K562 (cell line): ENCODE data around the gene BDH1. TPM values are rescaled to one million over a fixed set of nuclear protein-coding genes. Genes with fewer than 3 reads are reported as not detected.
A peak's percentile ranks its signal among the peaks of the same experiment; 100 is the strongest.

ENCODE experiments used
- ATAC-seq: fragments of 200-7000 bp; cut with Tn5 transposase; 3 replicates; pipeline ENCODE4 v1.9.1; 2020; ENCODE audit warnings: moderate library complexity
- BruUV-seq: library from RNA; stranded (reverse); fragments of 400-500 nt; replicated peaks from 2 replicates; lab custom pipeline; 2021; lab: Mats Ljungman, UMichigan
- CTCF ChIA-PET: fragments of 300-600 bp; formaldehyde crosslinking; extraction: SDS; loops from one replicate; lab custom pipeline; 2021; ENCODE audit warnings: low intra/inter-chr PET ratio; lab: Yijun Ruan, JAX
- POLR2A ChIA-PET: fragments of 300-600, 350-650 bp; sonication (Branson Sonifier 250); formaldehyde crosslinking; extraction: SDS; loops from one replicate; lab custom pipeline; 2021; ENCODE audit warnings: antibody characterized with exemption, inconsistent platforms; lab: Yijun Ruan, JAX
- DNase-seq, 4 experiments: peaks; one replicate each; pipeline versions ENCODE4 v3.0.0 to v3.0.0-alpha.2; 2011 to 2018; ENCODE audit warnings: low spot score in 3 of 4, mixed read lengths in 3 of 4; ENCODE audit errors: extremely low read depth in 1 of 4
- FAIRE-seq: peaks from 2 replicates; lab custom pipeline; 2011; peaks lifted over from hg19 to GRCh38; lab: Jason Lieb, UNC
- H2AFZ ChIP-seq: 2 replicates; pipeline ENCODE4 v1.6.0; 2011; ENCODE audit warnings: low read depth, low read length, control low read depth, inconsistent platforms
- H3K27ac ChIP-seq: fragments of 200-600 bp; 3 replicates; pipeline ENCODE4 v1.8.0; 2011; ENCODE audit warnings: low read depth, mild to moderate bottlenecking, control low read depth, inconsistent platforms, low read length, moderate library complexity, mixed read lengths; ENCODE audit errors: extremely low read depth
- H3K27me3 ChIP-seq, 2 experiments: fragments of 300-600 bp in 1 of 2; 2 replicates in 1 of 2; 3 replicates in 1 of 2; pipeline versions ENCODE4 v1.6.0 to v1.8.0; 2011; ENCODE audit warnings: inconsistent platforms in 2 of 2, low read length in 2 of 2, mild to moderate bottlenecking in 1 of 2, mixed read lengths in 1 of 2, moderate library complexity in 1 of 2; ENCODE audit not compliant: control insufficient read depth in 2 of 2, insufficient read depth in 2 of 2
- H3K36me3 ChIP-seq: fragments of 300-600 bp; 3 replicates; pipeline ENCODE4 v1.8.0; 2011; ENCODE audit warnings: mild to moderate bottlenecking, low read length, inconsistent platforms; ENCODE audit not compliant: control insufficient read depth, insufficient read depth
- H3K4me1 ChIP-seq, 2 experiments: fragments of 200-600 bp in 1 of 2; replicated peaks in 1 of 2; 2 replicates in 1 of 2; 3 replicates in 1 of 2; pipeline versions ENCODE4 v1.5.1 to v1.8.0; 2011; ENCODE audit warnings: inconsistent platforms in 2 of 2, low read length in 2 of 2, mild to moderate bottlenecking in 1 of 2, mixed read lengths in 1 of 2, moderate library complexity in 1 of 2; ENCODE audit not compliant: control insufficient read depth in 2 of 2, insufficient read depth in 2 of 2
- H3K4me2 ChIP-seq: 2 replicates; pipeline ENCODE4 v1.6.1; 2011; ENCODE audit warnings: low read length, control low read depth, inconsistent platforms, mixed read lengths; ENCODE audit not compliant: insufficient read depth
- H3K4me3 ChIP-seq: fragments of 200-600 bp; sonication (generic), shearing (Covaris generic); 2 replicates; pipeline ENCODE4 v1.5.1; 2016; ENCODE audit warnings: control low read depth, inconsistent platforms
- H3K79me2 ChIP-seq: fragments of 200-600 bp; 3 replicates; pipeline ENCODE4 v1.8.0; 2011; ENCODE audit warnings: low read length, inconsistent platforms; ENCODE audit not compliant: control insufficient read depth, insufficient read depth
- H3K9ac ChIP-seq, 2 experiments: 2 replicates each; pipeline versions ENCODE4 v1.6.0 to v1.6.1; 2011; ENCODE audit warnings: low read depth in 2 of 2, low read length in 2 of 2, control low read depth in 1 of 2, inconsistent platforms in 1 of 2, mild to moderate bottlenecking in 1 of 2, mixed read lengths in 1 of 2; ENCODE audit not compliant: insufficient read depth in 1 of 2
- H3K9me1 ChIP-seq: one replicate; pipeline ENCODE4 v1.6.0; 2011; ENCODE audit warnings: inconsistent platforms, mild to moderate bottlenecking, low read length, moderate library complexity; ENCODE audit not compliant: control insufficient read depth, insufficient read depth
- H3K9me3 ChIP-seq: replicated peaks from 2 replicates; pipeline ENCODE4 v1.5.1; 2011; ENCODE audit warnings: low read depth, low read length, inconsistent platforms; ENCODE audit not compliant: control insufficient read depth, insufficient read depth
- H4K20me1 ChIP-seq: replicated peaks from 2 replicates; pipeline ENCODE4 v1.6.1; 2011; ENCODE audit warnings: low read length, inconsistent platforms, mixed read lengths; ENCODE audit not compliant: control insufficient read depth, insufficient read depth
- BCL6 ChIP-seq: fragments of 250-450 bp; sonication (Bioruptor Pico); IDR thresholded peaks from 2 replicates; pipeline ENCODE4 v1.4.0; 2020
- HDAC6 ChIP-seq: IDR thresholded peaks from 2 replicates; pipeline ENCODE4 v1.6.1; 2012; ENCODE audit warnings: low read depth, mild to moderate bottlenecking, control low read depth, inconsistent platforms, low read length, moderate library complexity
- POLR3A ChIP-seq: IDR thresholded peaks from 2 replicates; pipeline ENCODE4 v1.6.1; 2011; ENCODE audit warnings: borderline replicate concordance, mild to moderate bottlenecking, moderate library complexity; ENCODE audit not compliant: insufficient read length, insufficient read depth; ENCODE audit errors: extremely low read depth
- RAD51 ChIP-seq: fragments of 450-650 bp; IDR thresholded peaks from 2 replicates; pipeline ENCODE4 v1.7.1; 2016; ENCODE audit warnings: low read depth, mild to moderate bottlenecking, borderline replicate concordance
- RFX1 ChIP-seq: fragments of 450-650 bp; IDR thresholded peaks from 2 replicates; pipeline ENCODE4 v1.6.1; 2016; ENCODE audit warnings: mild to moderate bottlenecking, moderate library complexity
- ZNF184 ChIP-seq: sonication (generic); formaldehyde crosslinking; IDR thresholded peaks from 2 replicates; pipeline ENCODE4 v1.5.0; 2020; ENCODE audit warnings: missing genetic modification reagents
- ZNF436 ChIP-seq: fragments of 250-450, 450-650 bp; sonication (Bioruptor Pico); formaldehyde crosslinking; IDR thresholded peaks from 2 replicates; pipeline ENCODE4 v1.7.0; 2020; ENCODE audit warnings: mild to moderate bottlenecking
- WGBS: fragments of 100-300 bp; shearing (Covaris generic); methylation state at CpG from one replicate; pipeline ENCODE4 v1.1.6; 2016; ENCODE audit warnings: low coverage, mixed read lengths; ENCODE audit not compliant: insufficient coverage; ENCODE audit errors: missing lambda C conversion rate; 5-methylcytosine and 5-hydroxymethylcytosine counted together
- in situ Hi-C: fragments of 300-500 bp; cut with MboI; formaldehyde crosslinking; loops from 4 replicates; pipeline ENCODE4 v1.15.0; 2018; ENCODE audit warnings: inconsistent platforms, mixed read lengths
- intact Hi-C: fragments of 100-400 bp; cut with micrococcal nuclease; formaldehyde crosslinking; loops from 2 replicates; pipeline ENCODE4 v1.14.2; 2022
- polyA plus RNA-seq, 8 experiments: library from polyadenylated mRNA; depleted of rRNA in 4 of 8; stranded (reverse) in 5 of 8; unstranded in 3 of 8; fragments of >200 nt; fragmentation: Nextera tagmentation in 2 of 8; fragmentation: Illumina TruSeq in 1 of 8; extraction: Ambion mirVana in 2 of 8; extraction: Trizol in 1 of 8; gene quantifications; 2 replicates each; pipeline versions ENCODE4 v1.2.1 to v1.2.3, GENCODE V29; 2011 to 2014; ENCODE audit warnings: inconsistent platforms in 1 of 8, missing spikeins in 1 of 8
- total RNA-seq, 7 experiments: library from RNA; depleted of rRNA in 6 of 7; stranded (reverse); fragments of >200 nt in 6 of 7; fragmentation: Illumina TruSeq in 2 of 7; extraction: Trizol in 2 of 7; gene quantifications; 2 replicates each; pipeline versions ENCODE4 v1.2.1 to v1.2.3, GENCODE V29; 2011 to 2021; ENCODE audit warnings: low replicate concordance in 1 of 7
- TF ChIP-seq, protein P1 (sequence below): sonication (generic); formaldehyde crosslinking; IDR thresholded peaks from 2 replicates; pipeline ENCODE4 v1.8.0; 2022; ENCODE audit warnings: mild to moderate bottlenecking, missing genetic modification reagents

The BDH1 gene
- total and polyA plus RNA-seq, 9 of the 15 experiments (the other 6 are each of a cell fraction or from before 2014, with no cell fraction given): 0.07 to 0.89 (median 0.12) TPM; not detected in 3

GRCh38 chr3:197586181-197586580 is 30.4 kb upstream of the BDH1 start:
- Histone ChIP-seq H4K20me1 (no peaks in the 10 kb centered on the region), H2AFZ (no peak overlapping the region), H3K27ac (no peak overlapping the region), H3K4me1 (peaks cover 0 to 4% of the 10 kb centered on the region in 2 experiments; a peak in 1 of 5 replicates), H3K4me3 (no peak overlapping the region), H3K4me2 (no peak overlapping the region), H3K79me2 (no peaks in the 10 kb centered on the region), H3K27me3 (no peaks in the 10 kb centered on the region), H3K9me3 (no peaks in the 10 kb centered on the region), H3K36me3 (no peaks in the 10 kb centered on the region), H3K9me1 (no peaks in the 10 kb centered on the region), H3K9ac (no peak overlapping the region)
- intact Hi-C loops (no loop called here), in situ Hi-C loops (no loop called here)
- WGBS: 43% methylated on average over 2 of the region's 2 CpGs
- FAIRE-seq: no peak
- TF ChIP-seq BCL6 (CRISPR knock-in tag) (no peak), RFX1 (no peak), RAD51 (no peak), ZNF436 (no peak), HDAC6 (no peak)
- no peak for DNase-seq
- ChIA-PET CTCF (no interaction called here), POLR2A (interaction anchor here (0.5 to 1.8 kb wide), 3 partner anchors 9 to 152 kb away, joined by 3 to 5 read pairs (median 3); no protein-coding TSS in a partner anchor)
- no TSS peak for BruUV-seq
- ATAC-seq: no peak

GRCh38 chr3:197584733-197585132 is 29.0 kb upstream of the BDH1 start:
- no peak overlapping the region for H3K4me2 ChIP-seq
- H3K4me3 ChIP-seq: no peak overlapping the region
- 45% methylated on average over 5 of the region's 5 CpGs for WGBS
- H2AFZ ChIP-seq: no peak overlapping the region
- H3K4me1 ChIP-seq: no peaks in the 10 kb centered on the region
- 0 out of 4 replicates have a peak overlapping the region, but pooled peaks of 1 of the 2 experiments have one; percentile 20 for H3K9ac ChIP-seq
- intact Hi-C loops: no loop called here
- H3K9me3 ChIP-seq: no peaks in the 10 kb centered on the region
- BruUV-seq: no TSS peak
- no peaks in the 10 kb centered on the region for H3K9me1 ChIP-seq
- CTCF ChIA-PET: no interaction called here
- no peak overlapping the region for H3K27ac ChIP-seq
- DNase-seq: no peak
- no peaks in the 10 kb centered on the region for H3K27me3 ChIP-seq
- no peak for FAIRE-seq
- TF ChIP-seq ZNF184 (CRISPR knock-in tag) (no peak), POLR3A (no peak)
- TF ChIP-seq, protein P1, sequence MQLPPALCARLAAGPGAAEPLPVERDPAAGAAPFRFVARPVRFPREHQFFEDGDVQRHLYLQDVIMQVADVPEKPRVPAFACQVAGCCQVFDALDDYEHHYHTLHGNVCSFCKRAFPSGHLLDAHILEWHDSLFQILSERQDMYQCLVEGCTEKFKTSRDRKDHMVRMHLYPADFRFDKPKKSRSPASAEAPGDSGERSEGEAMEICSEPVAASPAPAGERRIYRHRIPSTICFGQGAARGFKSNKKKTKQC (CRISPR knock-in tag): no peak
- no peak for ATAC-seq
- no peaks in the 10 kb centered on the region for H3K36me3 ChIP-seq
- no peaks in the 10 kb centered on the region for H4K20me1 ChIP-seq
- POLR2A ChIA-PET: interaction anchor here (1.8 to 4.2 kb wide), 2 partner anchors 9 to 10 kb away, joined by 5 to 11 read pairs; no protein-coding TSS in a partner anchor
- H3K79me2 ChIP-seq: no peaks in the 10 kb centered on the region
- in situ Hi-C loops: no loop called here
